Transverse colon (tissue), 4 donors: ENCODE results near the gene RAB40B. TPM values are rescaled to one million over a fixed set of nuclear protein-coding genes. Genes with fewer than 3 reads are reported as not detected.

Experiments
- DNase-seq: peaks from one replicate; pipeline ENCODE4 v3.0.0-alpha.2; 2019
- H3K27ac ChIP-seq, 4 donors: fragments of 200-600 bp; sonication (generic); 2 replicates each; pipeline ENCODE4 v1.5.1; 2016 to 2018; ENCODE audit warnings: inconsistent platforms in 4 of 4
- H3K27me3 ChIP-seq: fragments of 200-600 bp; sonication (generic); 2 replicates; pipeline ENCODE4 v1.5.1; 2017; ENCODE audit warnings: inconsistent platforms
- H3K36me3 ChIP-seq, 4 donors: fragments of 200-600 bp; sonication (generic); 2 replicates each; pipeline ENCODE4 v1.5.1; 2017 to 2019; ENCODE audit warnings: inconsistent platforms in 4 of 4
- H3K4me1 ChIP-seq, 4 donors: fragments of 200-600 bp; sonication (generic); 2 replicates each; pipeline ENCODE4 v1.5.1; 2017 to 2020; ENCODE audit warnings: inconsistent platforms in 4 of 4
- H3K4me3 ChIP-seq, 4 donors: fragments of 200-600 bp; sonication (generic); 1 replicate in 1 of 4; 2 replicates in 3 of 4; pipeline versions ENCODE4 v1.5.1 to v1.6.1; 2017 to 2019; ENCODE audit warnings: inconsistent platforms in 4 of 4
- H3K9me3 ChIP-seq, 2 donors: fragments of 200-600 bp; sonication (generic); 2 replicates each; pipeline ENCODE4 v1.5.1; 2017 to 2019; ENCODE audit warnings: inconsistent platforms in 2 of 2
- CTCF ChIP-seq, 5 experiments: fragments of 200-600 bp in 3 of 5; fragments of 450-650 bp in 2 of 5; sonication (generic) in 3 of 5; IDR thresholded peaks; 1 replicate in 2 of 5; 2 replicates in 3 of 5; pipeline ENCODE4 v1.5.1; 2016 to 2017; ENCODE audit warnings: antibody characterized with exemption in 5 of 5, inconsistent platforms in 3 of 5, mild to moderate bottlenecking in 2 of 5, moderate library complexity in 1 of 5
- EP300 ChIP-seq: sonication (generic); formaldehyde crosslinking; IDR thresholded peaks from one replicate; pipeline ENCODE4 v1.6.1; 2017; ENCODE audit warnings: antibody characterized with exemption, low read depth
- POLR2A ChIP-seq: fragments of 450-650 bp; IDR thresholded peaks from one replicate; pipeline ENCODE4 v1.6.1; 2016; ENCODE audit warnings: antibody characterized with exemption, mild to moderate bottlenecking, moderate library complexity
- POLR2AphosphoS5 ChIP-seq, 3 donors: sonication (generic); formaldehyde crosslinking; IDR thresholded peaks; one replicate each; pipeline ENCODE4 v1.6.1; 2016; ENCODE audit warnings: antibody characterized with exemption in 3 of 3
- WGBS, 2 donors: methylation state at CpG; one replicate each; pipeline ENCODE4 v1.1.5; 2018; ENCODE audit warnings: low coverage in 1 of 2; 5-methylcytosine and 5-hydroxymethylcytosine counted together
- in situ Hi-C, 4 donors: fragments of 200-750 bp; cut with MboI; loops; one replicate each; pipeline versions ENCODE4 v1.15.0 to v1.15.1; 2017; ENCODE audit warnings: low sequenced_read_pairs in 3 of 4, low pct_ligation_motif_present in 1 of 4, low pct_unique_long_range_greater_than_20kb in 1 of 4
- intact Hi-C: fragments of 100-400 bp; cut with DNase I; formaldehyde crosslinking; loops from one replicate; pipeline ENCODE4 v1.15.1; 2023; ENCODE audit warnings: low total_unique reads
- total RNA-seq, 4 donors: library from RNA; depleted of rRNA; stranded (reverse); fragments of >200 nt; gene quantifications; one replicate each; pipeline ENCODE4 v1.1.0, GENCODE V29; 2016

Gene RAB40B
- total RNA-seq, 4 donors from 2014 or later = 26.5 to 83.0 (median 59.6) TPM

- DNase-seq = no peak
- Histone ChIP-seq H3K27me3 (no peaks in the 10 kb centered on the region), H3K4me3 (no peak overlapping the region), H3K36me3 (no peaks in the 10 kb centered on the region), H3K27ac (peak overlapping the region in 2 of 4 donors; percentile 15 to 45), H3K4me1 (peaks cover 4 to 17% (median 7%) of the 10 kb centered on the region in 4 donors), H3K9me3 (no peaks in the 10 kb centered on the region)
- intact Hi-C loops = loop anchor here (2.0 to 10.0 kb wide), 2 partner anchors 67 to 107 kb away; partner anchors contain the start of gene FN3K
- TF ChIP-seq POLR2A = no peak
- no peak for TF ChIP-seq POLR2AphosphoS5 (IDR thresholded peaks at IDR 0.05)
- TF ChIP-seq CTCF (IDR thresholded peaks at IDR 0.05) = no peak
- TF ChIP-seq EP300 = no peak
- WGBS, 2 donors = 75 to 80% methylated on average over 6 to 15 of the region's 16 CpGs
- in situ Hi-C loops = loop anchor here in 2 of 4 donors (10.0 to 25.0 kb wide), 2 partner anchors 94 to 97 kb away; partner anchors contain the start of gene TBCD (in 1 of the 2)
Observed at GRCh38 chr17:82668024-82668630, 30.4 kb downstream of the RAB40B start.

GRCh38 chr17:82667668-82668000 is 30.9 kb downstream of the RAB40B start:
- DNase-seq = no peak
- Histone ChIP-seq H3K36me3 (no peaks in the 10 kb centered on the region), H3K9me3 (no peaks in the 10 kb centered on the region), H3K4me1 (peaks cover 4 to 17% (median 7%) of the 10 kb centered on the region in 4 donors), H3K27me3 (no peaks in the 10 kb centered on the region), H3K4me3 (no peak overlapping the region), H3K27ac (no peak overlapping the region)
- no peak for TF ChIP-seq POLR2A
- TF ChIP-seq POLR2AphosphoS5 (IDR thresholded peaks at IDR 0.05) = no peak
- TF ChIP-seq EP300 = no peak
- TF ChIP-seq CTCF (IDR thresholded peaks at IDR 0.05) = no peak
- intact Hi-C loops (loop anchor here (10.0 kb wide), 1 partner anchor 107 kb away; no protein-coding TSS in a partner anchor), in situ Hi-C loops (loop anchor here in 2 of 4 donors (10.0 to 25.0 kb wide), 2 partner anchors 95 to 97 kb away; partner anchors contain the start of gene TBCD (in 1 of the 2))
- 94 to 100% methylated on average over 1 to 13 of the region's 15 CpGs for WGBS, 2 donors

- in situ Hi-C loops (loop anchor here in 2 of 4 donors (10.0 to 25.0 kb wide), 2 partner anchors 95 to 98 kb away; partner anchors contain the start of gene TBCD (in 1 of the 2)), intact Hi-C loops (loop anchor here (10.0 kb wide), 1 partner anchor 108 kb away; no protein-coding TSS in a partner anchor)
- H3K36me3 ChIP-seq = no peaks in the 10 kb centered on the region
- DNase-seq = no peak
- 80 to 92% methylated on average over 1 to 28 of the region's 28 CpGs for WGBS, 2 donors
- peaks cover 0 to 17% (median 6%) of the 10 kb centered on the region in 4 donors for H3K4me1 ChIP-seq
- no peaks in the 10 kb centered on the region for H3K27me3 ChIP-seq
- H3K4me3 ChIP-seq = no peak overlapping the region
- TF ChIP-seq CTCF (IDR thresholded peaks at IDR 0.05) = no peak
- no peak for TF ChIP-seq POLR2AphosphoS5 (IDR thresholded peaks at IDR 0.05)
- no peak for TF ChIP-seq EP300
- TF ChIP-seq POLR2A = no peak
- H3K27ac ChIP-seq = no peak overlapping the region
- no peaks in the 10 kb centered on the region for H3K9me3 ChIP-seq
Observed at GRCh38 chr17:82666931-82667667, 31.4 kb downstream of the RAB40B start.

- WGBS, 2 donors = 78% methylated on average over 6 of the region's 6 CpGs; no CpG with 5 or more reads in 1 of the 2 donors
- Histone ChIP-seq H3K4me1 (peaks cover 0 to 17% (median 6%) of the 10 kb centered on the region in 4 donors), H3K27me3 (no peaks in the 10 kb centered on the region), H3K36me3 (no peaks in the 10 kb centered on the region), H3K9me3 (no peaks in the 10 kb centered on the region), H3K4me3 (no peak overlapping the region), H3K27ac (no peak overlapping the region)
- no peak for DNase-seq
- intact Hi-C loops (loop anchor here (10.0 kb wide), 1 partner anchor 109 kb away; no protein-coding TSS in a partner anchor), in situ Hi-C loops (loop anchor here in 2 of 4 donors (10.0 to 25.0 kb wide), 2 partner anchors 96 to 99 kb away; partner anchors contain the start of gene TBCD (in 1 of the 2))
- TF ChIP-seq POLR2AphosphoS5 (IDR thresholded peaks at IDR 0.05) (no peak), EP300 (no peak), POLR2A (no peak), CTCF (IDR thresholded peaks at IDR 0.05) (no peak)
Observed at GRCh38 chr17:82665891-82666290, 32.6 kb downstream of the RAB40B start.
